HUES6 (cell line): ENCODE measurements around the gene PXDN.

Experiments used
- H3K27ac ChIP-seq: 2 replicates; pipeline ENCODE4 v1.7.0; 2013; ENCODE audit warnings: low read depth, mild to moderate bottlenecking, low read length, inconsistent platforms
- H3K27me3 ChIP-seq: 2 replicates; pipeline ENCODE4 v1.6.1; 2013; ENCODE audit warnings: low read length; ENCODE audit not compliant: control insufficient read depth, insufficient read depth
- H3K36me3 ChIP-seq: 2 replicates; pipeline ENCODE4 v1.6.1; 2013; ENCODE audit warnings: low read length; ENCODE audit not compliant: control insufficient read depth, insufficient read depth
- H3K4me1 ChIP-seq: 2 replicates; pipeline ENCODE4 v1.6.1; 2013; ENCODE audit warnings: low read length; ENCODE audit not compliant: control insufficient read depth, insufficient read depth
- H3K4me3 ChIP-seq: 2 replicates; pipeline ENCODE4 v1.5.1; 2013; ENCODE audit warnings: low read depth, low read length
- H3K9ac ChIP-seq: one replicate; pipeline ENCODE4 v1.6.1; 2013; ENCODE audit warnings: mild to moderate bottlenecking, low read length
- H3K9me3 ChIP-seq: 2 replicates; pipeline ENCODE4 v1.6.1; 2013; ENCODE audit warnings: low read depth, low read length; ENCODE audit not compliant: control insufficient read depth, insufficient read depth

PXDN gene

DNA sequence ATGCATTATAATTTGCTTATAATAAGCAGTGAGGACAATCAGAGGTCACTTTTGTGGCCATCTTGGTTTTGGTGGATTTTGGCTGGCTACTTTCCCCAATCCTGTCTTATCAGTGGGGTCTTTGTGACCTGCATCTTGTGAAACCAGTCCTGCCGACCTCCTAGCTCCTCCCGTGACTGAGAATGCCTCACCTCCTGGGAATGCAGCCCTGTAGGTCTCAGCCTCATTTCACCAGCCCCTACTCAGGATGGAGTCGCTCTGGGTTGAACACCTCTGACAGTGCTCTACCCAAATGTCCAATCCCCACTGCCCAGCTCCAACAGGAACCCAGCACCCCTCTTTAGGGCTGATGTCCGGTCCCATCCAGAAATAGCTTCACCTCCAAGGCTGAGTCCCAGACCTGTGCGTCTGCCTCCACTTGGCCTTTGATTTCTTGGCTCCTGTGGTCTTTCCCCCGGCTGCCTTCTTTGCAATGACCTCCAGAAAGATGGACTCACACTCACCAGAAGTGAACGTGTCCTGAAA lies 31.3 kb upstream of the PXDN start:
- peaks cover 21% of the 10 kb centered on the region for H3K4me1 ChIP-seq
- H3K27ac ChIP-seq, result no peak overlapping the region
- H3K4me3 ChIP-seq, result no peak overlapping the region
- no peaks in the 10 kb centered on the region for H3K9me3 ChIP-seq
- H3K27me3 ChIP-seq, result no peaks in the 10 kb centered on the region; the same call in 1 of the 2 replicates
- no peak overlapping the region for H3K9ac ChIP-seq
- no peaks in the 10 kb centered on the region for H3K36me3 ChIP-seq

GRCh38 chr2:1774929-1775328 lies 30.6 kb upstream of the PXDN start:
- Histone ChIP-seq H3K27me3 (no peaks in the 10 kb centered on the region; the same call in 1 of the 2 replicates), H3K9me3 (no peaks in the 10 kb centered on the region), H3K9ac (no peak overlapping the region), H3K4me3 (no peak overlapping the region), H3K27ac (no peak overlapping the region), H3K4me1 (peaks cover 21% of the 10 kb centered on the region), H3K36me3 (no peaks in the 10 kb centered on the region)

- no peak overlapping the region for H3K27ac ChIP-seq
- no peaks in the 10 kb centered on the region; the same call in 1 of the 2 replicates for H3K27me3 ChIP-seq
- no peaks in the 10 kb centered on the region for H3K9me3 ChIP-seq
- peaks cover 21% of the 10 kb centered on the region for H3K4me1 ChIP-seq
- H3K9ac ChIP-seq, result no peak overlapping the region
- H3K4me3 ChIP-seq, result no peak overlapping the region
- no peaks in the 10 kb centered on the region for H3K36me3 ChIP-seq
Observed at GRCh38 chr2:1773883-1774282, 29.6 kb upstream of the PXDN start.

DNA sequence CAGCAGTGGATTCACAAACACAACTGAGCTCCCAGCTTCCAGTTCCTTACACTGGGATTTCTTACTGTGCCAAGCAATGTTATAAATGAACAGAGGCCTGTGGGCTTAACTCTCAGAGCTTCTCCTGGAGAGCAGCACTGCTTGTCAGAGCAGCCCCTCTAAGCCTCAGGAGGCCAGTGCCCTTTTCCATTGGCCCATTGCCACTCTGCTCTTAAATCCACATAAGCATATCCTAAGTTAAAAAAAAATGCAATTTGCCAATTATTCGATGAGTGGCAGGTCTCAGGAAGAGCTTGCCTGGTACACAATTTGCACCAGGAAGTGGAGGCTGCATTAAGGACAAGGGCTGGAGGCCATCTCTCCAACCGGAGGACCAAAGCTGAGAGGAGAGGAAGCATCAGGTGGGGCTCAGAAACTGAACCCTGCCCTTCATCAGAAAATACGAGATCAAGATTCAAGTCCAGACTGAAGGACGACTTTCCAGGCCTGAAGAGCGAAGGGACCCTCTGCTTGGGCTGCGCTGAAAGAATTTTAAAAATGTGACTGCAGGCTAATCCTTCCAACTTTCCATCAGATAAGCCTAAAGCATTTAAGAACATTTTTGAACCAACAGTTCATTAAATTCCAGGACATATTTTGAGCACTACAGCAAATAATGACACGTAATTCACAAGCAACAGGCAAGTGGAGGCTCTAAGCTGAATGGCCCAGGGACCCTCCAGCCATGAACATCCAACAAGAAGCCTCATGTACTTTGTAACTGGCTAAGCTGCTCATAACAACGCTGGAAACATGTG lies 28.4 kb upstream of the PXDN start:
- Histone ChIP-seq H3K27me3 (no peaks in the 10 kb centered on the region; the same call in 1 of the 2 replicates), H3K4me3 (no peak overlapping the region), H3K36me3 (no peaks in the 10 kb centered on the region), H3K27ac (no peak overlapping the region), H3K4me1 (peaks cover 19% of the 10 kb centered on the region), H3K9me3 (no peaks in the 10 kb centered on the region), H3K9ac (no peak overlapping the region)

- Histone ChIP-seq H3K9ac (no peak overlapping the region), H3K27ac (no peak overlapping the region), H3K27me3 (no peaks in the 10 kb centered on the region), H3K4me1 (peaks cover 27% of the 10 kb centered on the region), H3K4me3 (no peak overlapping the region), H3K36me3 (no peaks in the 10 kb centered on the region), H3K9me3 (no peaks in the 10 kb centered on the region)
Observed at GRCh38 chr2:1771626-1772280, 27.4 kb upstream of the PXDN start.

DNA sequence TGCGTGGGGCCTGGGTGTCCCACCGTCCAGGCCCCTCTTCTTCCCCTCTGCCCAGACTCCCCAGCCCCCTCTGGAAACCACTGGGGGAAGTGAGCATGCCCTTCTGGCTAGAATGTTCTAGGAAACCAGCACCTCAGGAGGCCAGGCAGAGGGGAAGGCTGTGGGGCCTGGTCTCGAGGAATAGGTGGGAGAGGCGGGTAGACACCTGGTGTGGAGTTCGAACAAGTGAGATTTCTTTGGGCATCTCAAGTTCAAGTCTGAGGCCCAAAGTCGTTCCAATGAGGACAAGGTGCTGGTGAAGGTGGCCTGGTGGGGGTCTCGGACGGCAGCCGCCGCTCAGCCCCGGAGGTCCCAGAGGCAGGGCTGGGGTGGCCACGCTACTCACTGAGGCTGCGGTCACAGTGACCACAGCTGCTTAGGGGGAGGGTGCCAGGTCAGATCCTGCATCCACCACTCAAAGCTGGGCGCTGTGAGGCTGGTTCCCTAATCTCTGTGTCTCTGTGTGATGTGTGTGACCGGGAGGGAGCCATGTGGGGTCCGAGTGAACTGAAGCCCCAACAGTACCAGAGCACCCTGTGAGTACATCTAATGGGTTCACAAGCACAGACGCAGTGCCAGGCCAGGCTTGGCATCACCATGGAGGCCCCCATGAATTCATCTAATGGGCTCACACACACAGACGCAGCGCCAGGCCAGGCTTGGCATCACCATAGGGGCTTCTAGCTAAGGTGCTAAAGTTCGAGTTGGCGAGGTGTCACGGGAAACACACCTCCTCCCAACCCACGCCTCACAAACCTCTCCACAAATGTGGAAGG lies 26.5 kb upstream of the PXDN start:
- Histone ChIP-seq H3K4me1 (peaks cover 34% of the 10 kb centered on the region), H3K4me3 (no peak overlapping the region), H3K9me3 (no peaks in the 10 kb centered on the region), H3K9ac (no peak overlapping the region), H3K36me3 (no peaks in the 10 kb centered on the region), H3K27me3 (no peaks in the 10 kb centered on the region), H3K27ac (no peak overlapping the region)

GRCh38 chr2:1769703-1770422 lies 25.5 kb upstream of the PXDN start:
- no peak overlapping the region for H3K9ac ChIP-seq
- no peak overlapping the region for H3K4me3 ChIP-seq
- no peak overlapping the region for H3K27ac ChIP-seq
- H3K4me1 ChIP-seq, result peaks cover 32% of the 10 kb centered on the region
- H3K9me3 ChIP-seq, result no peaks in the 10 kb centered on the region
- H3K36me3 ChIP-seq, result no peaks in the 10 kb centered on the region
- H3K27me3 ChIP-seq, result no peaks in the 10 kb centered on the region

- no peak overlapping the region for H3K9ac ChIP-seq
- H3K27ac ChIP-seq, result no peak overlapping the region
- no peak overlapping the region for H3K4me3 ChIP-seq
- no peaks in the 10 kb centered on the region for H3K36me3 ChIP-seq
- H3K27me3 ChIP-seq, result no peaks in the 10 kb centered on the region
- peaks cover 32% of the 10 kb centered on the region for H3K4me1 ChIP-seq
- H3K9me3 ChIP-seq, result no peaks in the 10 kb centered on the region
Observed at GRCh38 chr2:1767939-1768691, 23.8 kb upstream of the PXDN start.

DNA sequence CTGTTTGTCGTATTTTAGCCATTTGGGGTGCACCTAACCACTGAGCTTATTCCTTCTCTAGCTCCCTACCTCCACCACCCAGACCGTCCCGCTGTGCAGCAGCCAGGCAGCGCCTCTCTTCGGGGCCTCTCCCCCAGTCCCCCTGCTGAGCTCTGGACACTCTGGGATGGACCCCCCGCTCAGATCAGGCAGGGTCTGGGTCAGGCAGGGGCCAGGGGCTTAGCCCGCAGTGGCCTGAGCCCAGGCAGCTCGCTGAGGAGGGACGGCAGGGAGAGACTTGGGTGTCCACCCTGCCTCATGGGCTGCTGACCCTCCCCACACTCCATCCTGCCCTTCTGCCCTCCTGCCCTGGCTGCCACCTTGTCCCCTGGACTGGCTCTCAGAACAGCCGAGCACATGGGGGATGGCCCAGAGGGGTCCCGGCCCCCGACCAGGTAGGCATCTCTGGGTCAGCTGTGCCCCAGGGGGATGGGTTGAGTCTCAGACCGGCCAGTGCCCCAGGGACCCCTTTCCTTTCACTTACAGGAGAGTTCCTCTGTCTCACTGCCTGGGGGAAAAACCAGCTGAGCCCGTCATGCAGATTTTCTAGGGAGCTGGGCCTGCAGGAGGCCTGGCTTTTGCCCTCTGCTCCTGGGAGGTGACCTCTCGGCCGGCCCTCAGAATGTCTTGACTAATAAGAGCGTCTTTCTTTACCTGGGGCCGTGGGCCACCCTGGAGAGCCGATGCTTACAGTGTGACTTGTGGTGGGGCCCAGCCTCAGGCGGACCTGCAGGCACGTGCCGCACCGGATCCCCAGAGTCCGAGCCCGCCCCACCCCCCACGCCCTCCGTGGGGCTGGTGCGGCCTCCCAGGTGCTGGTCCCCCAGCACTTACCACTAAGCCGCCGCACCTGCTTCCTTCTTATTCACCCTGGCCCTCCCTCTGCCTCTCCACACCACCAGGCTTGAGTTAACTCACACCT lies 22.8 kb upstream of the PXDN start:
- no peak overlapping the region for H3K4me3 ChIP-seq
- H3K4me1 ChIP-seq, result peaks cover 23% of the 10 kb centered on the region
- H3K27ac ChIP-seq, result no peak overlapping the region
- H3K9ac ChIP-seq, result no peak overlapping the region
- H3K27me3 ChIP-seq, result no peaks in the 10 kb centered on the region
- no peaks in the 10 kb centered on the region for H3K9me3 ChIP-seq
- H3K36me3 ChIP-seq, result no peaks in the 10 kb centered on the region
